Astrocyte of the cerebellum (primary cell): ENCODE measurements around the gene CCDC61.

ENCODE experiments used
- DNase-seq: peaks from one replicate; pipeline ENCODE4 v3.0.0-alpha.2; 2011; ENCODE audit warnings: low read depth
- H3K4me3 ChIP-seq: 2 replicates; pipeline ENCODE4 v1.5.1; 2011; ENCODE audit warnings: mild to moderate bottlenecking, low read depth, low read length, moderate library complexity
- CTCF ChIP-seq: IDR thresholded peaks from 2 replicates; pipeline ENCODE4 v1.5.1; 2012; ENCODE audit warnings: low read length, low read depth, moderate library complexity, mild to moderate bottlenecking; ENCODE audit errors: missing control alignments
- in situ Hi-C: cut with HindIII; loops from 2 replicates; pipeline ENCODE4 v1.10.0; 2017; ENCODE audit warnings: low sequenced_read_pairs

Gene CCDC61

DNA sequence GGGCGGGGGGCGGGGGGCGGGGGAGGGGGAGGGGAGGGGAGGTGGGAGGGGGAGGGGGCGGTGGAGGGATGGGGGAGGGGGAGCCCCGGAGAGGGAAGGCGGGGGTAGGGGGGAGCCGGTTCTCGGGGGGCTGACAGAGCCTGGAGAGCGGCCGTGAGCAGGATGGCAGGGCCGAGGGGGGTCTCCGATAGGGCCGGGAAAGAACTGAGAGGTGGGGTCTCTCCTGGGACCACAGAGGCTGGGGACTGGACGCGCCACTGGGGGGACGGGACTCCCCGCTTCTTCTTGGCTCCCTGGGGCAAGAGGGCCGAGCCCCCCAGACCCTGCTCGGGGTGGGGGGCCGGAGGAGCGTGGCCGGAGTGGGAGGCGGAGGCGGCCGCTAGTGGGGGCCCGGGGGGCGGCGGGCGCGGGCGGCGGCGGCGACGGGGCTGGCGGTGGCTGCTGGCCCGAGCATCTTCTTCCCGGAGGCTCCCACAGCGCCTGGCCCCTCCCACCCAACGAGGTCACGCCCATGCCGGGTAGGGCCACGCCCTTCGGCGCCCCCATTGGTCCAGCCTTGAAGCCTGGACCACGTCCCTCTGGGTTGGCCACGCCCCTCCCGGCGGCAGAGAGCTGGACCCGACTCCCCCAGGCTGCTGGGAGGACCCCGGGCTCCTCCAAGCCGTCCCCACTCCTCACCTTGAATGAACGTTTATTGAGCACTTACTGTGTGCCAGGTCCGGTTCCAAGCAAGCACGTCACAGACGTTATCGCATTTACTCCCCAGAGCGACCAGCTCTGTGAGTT is 21.5 kb upstream of the CCDC61 start, which contains the start of gene NOVA2:
NOVA2 (minus strand) TSS at position 313 of the 786 bp plus-strand sequence. CDS start 514 bp downstream, outside the sequence.
- peak within 1 kb of the TSS; percentile 38 for H3K4me3 ChIP-seq
- peak; percentile 12 for DNase-seq
- no peak for TF ChIP-seq CTCF
- in situ Hi-C loops: no loop called here

DNA sequence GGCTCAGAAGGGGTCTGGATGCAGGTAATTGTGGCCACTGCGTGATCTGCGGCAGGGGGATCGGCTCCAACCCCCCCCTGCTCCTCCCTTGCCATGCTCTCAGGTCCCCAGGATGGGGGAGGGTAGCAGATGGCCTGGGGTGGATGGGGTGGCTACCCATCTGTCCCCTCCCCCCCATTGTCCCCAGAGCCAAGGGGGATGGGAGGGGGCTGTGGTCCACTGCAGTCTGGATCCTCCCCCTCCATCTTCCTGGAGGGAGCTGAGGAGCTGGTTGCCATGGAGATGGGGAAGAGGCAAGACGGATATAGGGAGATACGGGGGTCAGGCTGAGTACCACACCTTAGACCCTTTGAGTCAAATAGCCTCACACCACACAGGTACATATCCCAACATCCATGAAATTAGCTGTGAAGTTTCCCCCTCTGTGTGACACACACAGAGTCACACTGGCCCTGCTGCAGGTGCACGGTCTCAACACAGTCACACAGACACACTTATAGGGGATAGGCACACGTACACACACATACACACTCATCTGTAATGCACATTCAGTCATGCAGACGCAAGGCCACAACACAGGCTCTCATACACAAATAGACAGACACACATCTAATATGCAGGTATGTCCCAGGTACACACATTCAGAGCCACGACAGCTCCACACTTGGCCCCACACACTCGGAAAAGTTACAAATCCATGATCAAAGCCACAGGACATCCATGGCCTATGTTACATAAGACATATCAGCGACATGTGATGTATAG is 19.8 kb upstream of the CCDC61 start:
- in situ Hi-C loops: no loop called here
- no peak overlapping the region for H3K4me3 ChIP-seq
- no peak for TF ChIP-seq CTCF
- no peak for DNase-seq

- in situ Hi-C loops: no loop called here
- DNase-seq: no peak
- H3K4me3 ChIP-seq: no peak overlapping the region
- TF ChIP-seq CTCF: no peak
These were observed 19.1 kb upstream of the CCDC61 start for GRCh38 chr19:45976178-45976577.

- no peak for DNase-seq
- no peak overlapping the region for H3K4me3 ChIP-seq
- TF ChIP-seq CTCF: no peak
- in situ Hi-C loops: no loop called here
These were observed 17.1 kb upstream of the CCDC61 start for GRCh38 chr19:45978156-45978555.

DNA sequence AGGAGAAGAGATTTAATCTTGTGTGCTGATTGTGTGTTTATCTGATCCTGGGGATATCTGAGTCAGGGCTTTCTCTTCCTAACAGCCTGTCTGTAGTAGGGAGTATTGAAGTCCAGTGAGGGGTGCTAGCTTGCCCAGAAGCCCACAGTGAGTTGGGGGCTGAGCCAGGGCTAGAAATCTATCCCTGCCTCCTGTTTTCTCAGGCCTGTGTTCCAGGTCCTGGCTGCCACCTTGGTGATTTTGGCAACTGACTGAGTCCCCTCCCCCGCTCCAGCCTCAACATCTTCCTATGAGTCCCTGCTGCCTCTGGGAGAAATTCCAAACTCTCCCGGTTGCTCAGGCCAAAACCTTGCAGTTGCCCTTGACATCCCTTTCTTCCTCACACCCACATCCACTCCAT is 13.9 kb upstream of the CCDC61 start:
- TF ChIP-seq CTCF: no peak
- no peak overlapping the region for H3K4me3 ChIP-seq
- DNase-seq: no peak
- in situ Hi-C loops: no loop called here

DNA sequence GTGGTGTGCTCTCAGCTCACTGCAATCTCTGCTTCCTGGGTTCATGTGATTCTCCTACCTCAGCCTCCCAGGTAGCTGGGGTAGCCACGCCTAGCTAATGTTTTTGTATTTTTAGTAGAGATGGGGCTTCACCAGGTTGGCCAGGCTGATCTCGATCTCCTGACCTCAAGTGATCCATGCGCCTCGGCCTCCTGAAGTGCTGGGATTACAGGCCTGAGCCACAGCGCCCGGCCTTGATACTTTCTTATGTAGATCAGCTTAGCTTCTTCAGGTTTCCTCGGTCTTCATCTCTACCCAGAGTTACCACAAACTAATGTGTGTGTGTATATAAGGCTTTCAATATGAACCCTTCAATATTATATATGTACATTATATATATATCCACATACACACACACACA is 9.9 kb upstream of the CCDC61 start:
- no peak for DNase-seq
- H3K4me3 ChIP-seq: no peak overlapping the region
- in situ Hi-C loops: no loop called here
- TF ChIP-seq CTCF: no peak
